Stomach (tissue), 9 donors: ENCODE data around the gene ZGRF1. TPM values are rescaled to one million over a fixed set of nuclear protein-coding genes. Genes with fewer than 3 reads are reported as not detected.

Experiments used
- DNase-seq, 2 donors: peaks; one replicate each; pipeline versions ENCODE4 v3.0.0 to v3.0.0-alpha.2; 2013 to 2019
- H3K27ac ChIP-seq, 5 donors: fragments of 200-600 bp in 4 of 5; sonication (generic) in 4 of 5; one replicate each; pipeline ENCODE4 v1.5.1; 2013 to 2019; ENCODE audit warnings: mild to moderate bottlenecking in 1 of 5, moderate library complexity in 1 of 5
- H3K27me3 ChIP-seq, 3 donors: fragments of 200-600 bp; sonication (generic); one replicate each; pipeline ENCODE4 v1.5.1; 2017 to 2019; ENCODE audit warnings: mixed run types in 1 of 3
- H3K36me3 ChIP-seq, 4 donors: fragments of 200-600 bp; sonication (generic); 1 replicate in 3 of 4; 2 replicates in 1 of 4; pipeline ENCODE4 v1.5.1; 2016 to 2019
- H3K4me1 ChIP-seq, 4 donors: fragments of 200-600 bp; sonication (generic); one replicate each; pipeline ENCODE4 v1.5.1; 2016 to 2019
- H3K4me3 ChIP-seq, 4 donors: fragments of 200-600 bp; sonication (generic) in 3 of 4; one replicate each; pipeline ENCODE4 v1.5.1; 2016 to 2019; ENCODE audit warnings: mild to moderate bottlenecking in 1 of 4
- H3K9me3 ChIP-seq, 4 donors: fragments of 200-600 bp; sonication (generic); one replicate each; pipeline ENCODE4 v1.5.1; 2016 to 2019
- CTCF ChIP-seq, 7 experiments: fragments of 450-650 bp in 4 of 7; fragments of 200-600 bp in 3 of 7; sonication (generic) in 3 of 7; IDR thresholded peaks; one replicate each; pipeline ENCODE4 v1.5.1; 2016 to 2019; ENCODE audit warnings: antibody characterized with exemption in 7 of 7, control low read depth in 2 of 7, mild to moderate bottlenecking in 1 of 7
- EP300 ChIP-seq: sonication (generic); formaldehyde crosslinking; IDR thresholded peaks from one replicate; pipeline ENCODE4 v1.6.1; 2017; ENCODE audit warnings: antibody characterized with exemption
- POLR2A ChIP-seq, 4 donors: fragments of 450-650 bp; IDR thresholded peaks; one replicate each; pipeline ENCODE4 v1.6.1; 2016; ENCODE audit warnings: antibody characterized with exemption in 4 of 4, control low read depth in 2 of 4, mild to moderate bottlenecking in 1 of 4, moderate library complexity in 1 of 4
- POLR2AphosphoS5 ChIP-seq, 3 donors: sonication (generic); formaldehyde crosslinking; IDR thresholded peaks; one replicate each; pipeline ENCODE4 v1.6.1; 2016; ENCODE audit warnings: antibody characterized with exemption in 3 of 3
- WGBS, 5 donors: extraction: QIAGEN DNeasy Blood & Tissue Kit in 3 of 5; methylation state at CpG; one replicate each; pipeline versions ENCODE4 v1.1.5 to v1.1.7; 2013 to 2018; 5-methylcytosine and 5-hydroxymethylcytosine counted together
- intact Hi-C: fragments of 100-400 bp; cut with DNase I; formaldehyde crosslinking; loops from one replicate; pipeline ENCODE4 v1.15.1; 2023; ENCODE audit warnings: low total_unique reads
- polyA plus RNA-seq, 3 donors: library from polyadenylated mRNA; stranded (reverse); fragments of 200-250 nt; gene quantifications; one replicate each; pipeline ENCODE4 v1.2.3, GENCODE V29; 2013
- total RNA-seq, 5 donors: library from RNA; depleted of rRNA; stranded (reverse); fragments of >200 nt; gene quantifications; one replicate each; pipeline versions ENCODE4 v1.1.0 to v1.2.3, GENCODE V29; 2014 to 2016
- donor health status: healthy with polysubstance abuse.
- donor health status: Bipolar disorder and iron deficiency.
- donor health status: healthy.

ZGRF1 gene
- total and polyA plus RNA-seq, 8 donors = 0.46 to 20.6 (median 3.0) TPM

GRCh38 chr4:112594993-112595392 is 41.7 kb downstream of the ZGRF1 start:
- no peak for DNase-seq
- WGBS, 5 donors = 87 to 96% (median 93%) methylated on average over 1 of the region's 1 CpG
- Histone ChIP-seq H3K27ac (no peak overlapping the region), H3K27me3 (no peaks in the 10 kb centered on the region), H3K36me3 (no peaks in the 10 kb centered on the region), H3K9me3 (no peaks in the 10 kb centered on the region), H3K4me1 (no peaks in the 10 kb centered on the region), H3K4me3 (no peak overlapping the region)
- intact Hi-C loops = no loop called here
- TF ChIP-seq POLR2A (IDR thresholded peaks at IDR 0.05) (no peak), CTCF (IDR thresholded peaks at IDR 0.05) (no peak), EP300 (no peak)

GRCh38 chr4:112593438-112594133 is 43.1 kb downstream of the ZGRF1 start:
- TF ChIP-seq EP300 (no peak), POLR2AphosphoS5 (IDR thresholded peaks at IDR 0.05) (no peak), CTCF (IDR thresholded peaks at IDR 0.05) (no peak), POLR2A (IDR thresholded peaks at IDR 0.05) (no peak)
- DNase-seq = no peak
- H3K27me3 ChIP-seq = no peaks in the 10 kb centered on the region
- 92 to 98% (median 98%) methylated on average over 5 of the region's 5 CpGs for WGBS, 5 donors
- no peaks in the 10 kb centered on the region for H3K4me1 ChIP-seq
- H3K9me3 ChIP-seq = no peaks in the 10 kb centered on the region
- H3K4me3 ChIP-seq = no peak overlapping the region
- intact Hi-C loops = no loop called here
- H3K36me3 ChIP-seq = no peaks in the 10 kb centered on the region
- no peak overlapping the region for H3K27ac ChIP-seq

- Histone ChIP-seq H3K27me3 (no peaks in the 10 kb centered on the region), H3K9me3 (no peaks in the 10 kb centered on the region), H3K27ac (no peak overlapping the region), H3K4me3 (no peak overlapping the region), H3K36me3 (no peaks in the 10 kb centered on the region), H3K4me1 (no peaks in the 10 kb centered on the region)
- intact Hi-C loops = no loop called here
- no peak for TF ChIP-seq EP300
- no peak for TF ChIP-seq POLR2A (IDR thresholded peaks at IDR 0.05)
- no peak for TF ChIP-seq CTCF (IDR thresholded peaks at IDR 0.05)
- TF ChIP-seq POLR2AphosphoS5 (IDR thresholded peaks at IDR 0.05) = no peak
- DNase-seq = no peak
These were observed 44.0 kb downstream of the ZGRF1 start for GRCh38 chr4:112592717-112593116.

GRCh38 chr4:112591593-112591992 is 45.1 kb downstream of the ZGRF1 start:
- TF ChIP-seq POLR2AphosphoS5 (IDR thresholded peaks at IDR 0.05) (no peak), POLR2A (IDR thresholded peaks at IDR 0.05) (no peak), EP300 (no peak), CTCF (IDR thresholded peaks at IDR 0.05) (no peak)
- no peak for DNase-seq
- Histone ChIP-seq H3K27me3 (no peaks in the 10 kb centered on the region), H3K36me3 (peaks cover 0 to 6% (median 0%) of the 10 kb centered on the region in 4 donors), H3K4me1 (no peaks in the 10 kb centered on the region), H3K4me3 (no peak overlapping the region), H3K27ac (no peak overlapping the region), H3K9me3 (no peaks in the 10 kb centered on the region)
- 28 to 66% (median 31%) methylated on average over 1 of the region's 1 CpG for WGBS, 5 donors
- intact Hi-C loops = no loop called here
